Stimulated activated CD4-positive, alpha-beta T cell treated with anti-CD3 and anti-CD28 coated beads, Interleukin-12 subunit alpha, Interleukin-12 subunit beta, amount 100 ng/mL, for 24 hours (primary cell): Measurements from ENCODE around the gene RAP1GAP2.

Experiments
- DNase-seq, 2 experiments: peaks; one replicate each; pipeline ENCODE4 v3.0.0-alpha.2; 2020; ENCODE audit warnings: low read depth in 2 of 2

The RAP1GAP2 gene

DNA sequence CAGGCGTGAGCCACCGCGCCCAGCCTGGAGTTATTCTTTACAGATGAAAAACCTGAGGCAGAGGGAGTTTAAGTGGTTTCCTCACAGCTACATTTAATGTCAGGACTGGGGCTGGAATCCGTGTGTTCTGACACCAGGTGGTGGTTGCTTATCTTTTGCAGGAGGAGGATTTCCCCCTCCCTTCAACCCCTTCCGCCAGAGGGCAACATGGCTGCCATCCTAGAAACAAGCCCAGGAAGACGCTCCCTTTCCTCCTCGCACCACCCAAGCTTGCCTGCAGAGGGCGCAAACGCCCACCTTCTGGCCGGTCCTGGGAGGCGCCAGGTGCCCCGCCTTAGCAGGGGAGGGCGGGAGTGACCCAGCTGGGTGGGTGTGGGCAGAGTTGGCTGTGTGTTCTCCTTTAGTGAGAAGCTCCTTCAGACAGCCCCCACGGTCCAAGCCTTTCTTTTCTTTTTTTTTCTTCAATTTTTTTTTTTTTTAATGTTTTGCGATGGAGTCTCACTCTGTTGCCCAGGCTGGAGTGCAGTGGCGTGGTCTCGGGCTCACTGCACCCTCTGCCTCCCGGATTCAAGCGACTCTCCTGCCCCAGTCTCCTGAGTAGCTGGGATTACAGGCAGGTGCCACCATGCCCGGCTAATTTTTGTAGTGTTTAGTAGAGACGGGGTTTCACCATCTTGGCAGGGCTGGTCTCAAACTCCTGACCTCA is 9.9 kb upstream of the RAP1GAP2 start:
- DNase-seq: peak; percentile 78 to 92

DNA sequence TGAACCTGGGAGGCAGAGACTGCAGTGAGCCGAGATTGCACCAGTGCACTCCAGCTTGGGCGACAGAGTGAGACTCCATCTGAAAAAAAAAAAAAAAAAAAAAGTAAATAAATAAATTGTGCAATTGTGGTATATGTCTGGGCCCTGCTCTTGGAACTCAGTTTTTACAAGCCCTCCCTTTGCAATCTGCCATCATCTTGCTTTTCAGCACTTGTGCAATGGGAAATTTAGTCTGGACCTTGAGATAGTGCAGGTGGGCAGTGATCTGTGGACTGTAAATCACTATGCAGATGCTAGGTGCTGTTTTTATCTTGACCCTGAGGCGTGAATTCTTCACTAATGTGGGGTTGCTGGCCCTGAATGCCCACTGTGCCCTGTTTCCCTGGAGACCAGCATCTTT is 6.5 kb upstream of the RAP1GAP2 start:
- DNase-seq: no peak

DNA sequence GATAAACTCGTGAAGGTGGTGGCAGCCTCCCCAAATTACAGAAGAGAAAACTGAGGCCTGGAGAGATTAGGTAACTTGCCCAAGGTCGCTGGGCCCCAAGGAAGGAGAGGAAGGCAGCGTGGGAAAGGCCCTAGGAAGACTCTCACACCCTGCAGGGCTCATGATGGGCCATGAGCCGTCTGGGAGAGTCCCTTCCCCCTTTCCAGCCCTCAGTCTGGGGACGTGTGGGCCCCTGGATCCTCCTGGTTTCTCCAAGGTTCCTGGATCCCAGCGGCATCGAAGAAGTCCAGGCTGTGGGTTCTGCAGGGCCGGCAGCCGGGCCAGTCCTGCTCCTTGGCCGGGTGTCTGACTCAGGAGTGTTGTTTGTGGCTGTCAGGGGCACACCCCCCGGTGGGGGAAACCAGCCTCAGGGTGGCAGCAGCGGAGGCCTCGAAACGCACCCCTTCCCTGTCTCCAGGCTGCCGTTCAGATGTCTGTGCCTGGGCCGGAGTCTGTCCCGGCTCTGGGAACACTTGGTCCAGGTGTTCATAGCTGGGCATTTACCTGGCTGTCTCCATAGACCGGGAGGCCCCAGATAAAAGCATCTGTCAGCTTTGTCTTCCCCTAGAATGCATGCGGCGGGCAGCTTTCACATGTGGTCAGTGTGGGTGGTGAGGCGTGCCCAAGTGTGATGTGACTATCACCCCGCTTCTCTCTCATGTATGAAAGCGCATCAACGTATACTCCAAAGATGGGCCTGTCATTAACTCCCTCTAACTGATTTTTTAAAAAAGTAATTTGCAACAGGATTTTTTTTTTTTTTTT is 3.7 kb upstream of the RAP1GAP2 start:
- DNase-seq: peak in 1 of 2 experiments; percentile 55

DNA sequence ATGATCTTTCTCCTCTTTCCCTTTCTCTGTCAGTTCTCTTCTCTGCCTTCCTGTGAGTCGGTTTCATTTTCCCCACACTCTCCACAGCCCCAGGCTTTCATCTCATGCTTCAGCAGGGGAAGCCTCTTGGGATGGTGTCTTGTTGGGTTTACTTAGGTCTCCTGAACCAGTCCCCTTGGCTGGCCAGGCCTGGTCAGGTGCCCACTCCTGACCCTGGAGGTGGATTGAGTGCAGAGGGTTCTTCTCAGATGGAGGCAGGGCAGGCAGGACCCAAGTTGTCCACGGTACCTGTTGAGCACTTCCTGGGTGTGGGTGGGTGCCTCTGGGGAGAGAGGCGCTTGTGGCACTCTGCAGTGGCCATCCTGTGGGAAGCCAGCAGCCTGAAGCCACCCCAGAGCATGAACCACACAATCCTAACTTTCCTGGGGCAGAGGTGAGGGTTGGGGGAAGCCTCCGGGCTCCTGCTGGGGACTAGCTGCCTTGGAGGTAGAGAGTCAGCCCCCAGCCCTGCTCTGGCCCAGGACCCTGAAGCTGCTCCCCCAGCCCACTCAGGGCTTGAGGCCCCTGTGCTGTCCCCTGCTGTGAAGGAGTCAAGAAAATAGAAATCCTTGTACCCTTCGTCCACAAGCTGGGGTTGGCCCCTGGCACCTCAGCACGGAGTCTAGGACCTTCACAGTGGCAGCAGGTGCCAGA is 2.0 kb upstream of the RAP1GAP2 start:
- no peak for DNase-seq

DNA sequence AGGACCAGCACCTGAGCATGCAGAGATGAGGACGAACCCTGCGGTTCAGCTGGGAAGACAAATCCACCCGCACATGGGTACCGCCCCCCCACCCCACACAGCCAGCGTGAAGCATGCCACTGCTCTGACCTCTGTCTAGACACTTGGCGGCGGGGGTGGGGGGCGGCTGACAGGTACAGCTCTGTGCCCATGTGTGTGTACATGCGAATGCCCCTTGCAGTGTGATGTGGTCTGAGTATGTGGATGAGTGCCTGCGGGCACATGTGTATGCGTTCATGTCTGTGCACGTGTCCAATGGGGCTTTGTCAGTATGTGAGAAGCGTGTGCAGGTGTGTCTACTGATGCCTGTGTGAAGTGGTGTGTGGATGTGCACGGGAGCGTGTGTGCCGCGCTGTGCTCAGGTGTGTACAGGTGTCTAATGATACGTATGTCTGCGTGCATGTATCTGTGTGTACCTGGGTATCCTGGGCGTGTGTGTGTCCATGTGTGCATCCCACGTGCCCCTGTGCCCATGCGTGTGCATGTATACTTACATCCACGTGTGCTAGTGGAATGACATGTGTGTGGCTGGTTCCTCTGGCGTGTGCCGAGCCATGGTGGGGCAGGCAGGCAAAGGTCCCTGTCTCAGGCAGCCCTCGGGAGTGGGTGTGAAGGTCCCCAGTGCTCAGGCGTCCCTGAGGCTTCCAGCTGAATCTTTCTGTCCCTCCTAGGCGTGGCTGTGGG is 636 bp upstream of the RAP1GAP2 start:
- DNase-seq: no peak

DNA sequence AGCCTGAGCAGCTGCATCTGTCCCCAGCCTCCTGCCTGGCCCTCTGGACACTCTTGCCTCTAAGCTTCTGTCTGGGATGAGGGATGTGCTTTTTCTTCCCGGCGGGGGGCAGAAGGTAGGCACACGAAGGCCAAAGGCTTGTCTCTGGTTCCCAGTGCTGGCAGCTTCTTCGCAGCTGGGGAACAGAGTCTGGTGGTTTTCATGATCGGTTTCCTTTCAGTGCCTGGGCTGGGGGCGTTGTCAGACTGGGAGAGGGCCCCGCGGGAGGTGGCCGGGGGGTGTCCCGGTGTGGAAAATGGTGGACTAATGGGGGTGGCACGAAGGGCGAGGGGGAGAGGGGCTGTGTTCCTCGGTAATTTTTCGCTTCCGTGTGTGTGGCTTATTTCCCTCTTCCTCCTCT is 988 bp downstream of the RAP1GAP2 start:
- no peak for DNase-seq

DNA sequence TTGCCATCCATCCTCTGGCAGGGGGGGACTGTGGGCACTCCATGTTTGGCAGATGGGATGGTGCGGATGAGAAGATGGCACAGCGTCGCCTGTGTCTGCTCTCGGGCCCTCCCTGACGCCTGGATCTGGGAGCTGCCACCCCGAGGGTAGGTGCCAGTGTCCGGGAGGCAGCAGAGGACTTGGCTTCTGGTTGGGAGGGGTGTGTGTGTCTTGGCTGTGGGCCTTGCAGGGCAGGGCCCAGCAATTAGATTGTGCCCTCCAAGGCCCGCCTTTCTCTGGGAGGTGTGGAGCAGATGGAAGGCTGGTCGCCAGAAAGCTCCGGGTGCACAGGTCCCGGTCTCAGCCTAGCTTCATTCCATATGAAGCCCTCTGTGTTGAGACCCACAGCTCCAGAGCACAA is 1.4 kb downstream of the RAP1GAP2 start:
- no peak for DNase-seq

DNA sequence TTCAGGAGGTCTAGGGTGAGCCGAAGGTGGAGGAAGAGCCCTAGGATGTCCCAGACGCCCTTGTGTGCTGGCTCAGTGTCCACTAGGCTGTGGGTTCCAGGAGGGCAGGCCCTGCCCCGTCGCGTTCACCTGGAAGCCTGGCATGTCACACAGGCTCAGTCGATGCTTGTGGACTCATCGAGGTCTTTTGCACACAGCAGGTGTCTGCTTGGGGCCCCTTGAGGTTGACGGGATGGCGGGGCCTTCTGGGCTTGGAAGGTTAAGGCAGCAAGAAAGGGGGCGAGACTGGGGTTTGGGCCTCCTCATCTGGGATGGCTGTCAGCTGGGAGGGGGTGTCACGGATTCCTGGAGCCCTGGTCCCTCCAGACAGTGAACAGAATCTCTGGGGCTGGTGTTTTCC is 1.9 kb downstream of the RAP1GAP2 start:
- DNase-seq: no peak

DNA sequence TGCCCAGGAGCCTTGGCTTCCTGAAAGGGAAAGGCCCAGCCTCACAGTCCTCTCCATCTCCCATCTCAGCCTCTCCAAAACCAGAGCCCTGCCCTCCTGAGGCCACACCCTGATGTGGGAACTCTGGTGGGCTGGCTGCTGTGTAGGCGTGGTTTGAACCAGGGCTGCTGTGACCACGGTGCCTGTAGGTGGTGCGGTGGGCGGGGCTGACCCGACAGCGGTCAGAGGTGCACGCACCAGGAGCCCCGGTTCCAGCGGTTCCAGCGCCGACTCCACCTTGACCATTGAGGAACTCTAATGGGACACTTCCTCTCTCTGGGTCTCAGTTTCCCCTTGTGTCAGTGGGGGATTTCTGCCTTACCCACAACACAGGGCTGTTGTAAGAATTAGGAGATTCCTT is 2.4 kb downstream of the RAP1GAP2 start:
- no peak for DNase-seq

DNA sequence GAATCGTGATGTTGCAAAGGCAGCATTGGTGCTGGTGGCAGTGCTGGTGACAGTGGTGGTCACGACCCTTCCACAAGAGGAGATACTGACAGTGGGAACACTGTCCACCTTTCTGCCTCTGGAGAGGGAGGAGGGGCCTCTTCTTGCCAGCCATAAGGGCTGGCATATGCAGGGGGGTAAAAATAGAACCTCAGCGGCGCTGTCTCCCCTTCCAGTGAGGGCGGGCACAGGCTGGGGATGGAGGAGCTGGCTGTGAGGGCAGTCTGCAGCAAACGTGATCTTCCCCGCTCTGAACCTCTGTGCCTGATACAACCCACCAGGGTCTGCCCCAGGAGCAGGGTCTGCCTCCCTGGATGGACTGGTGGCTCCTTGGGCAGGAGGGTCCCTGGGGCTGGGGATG is 3.4 kb downstream of the RAP1GAP2 start:
- DNase-seq: no peak

DNA sequence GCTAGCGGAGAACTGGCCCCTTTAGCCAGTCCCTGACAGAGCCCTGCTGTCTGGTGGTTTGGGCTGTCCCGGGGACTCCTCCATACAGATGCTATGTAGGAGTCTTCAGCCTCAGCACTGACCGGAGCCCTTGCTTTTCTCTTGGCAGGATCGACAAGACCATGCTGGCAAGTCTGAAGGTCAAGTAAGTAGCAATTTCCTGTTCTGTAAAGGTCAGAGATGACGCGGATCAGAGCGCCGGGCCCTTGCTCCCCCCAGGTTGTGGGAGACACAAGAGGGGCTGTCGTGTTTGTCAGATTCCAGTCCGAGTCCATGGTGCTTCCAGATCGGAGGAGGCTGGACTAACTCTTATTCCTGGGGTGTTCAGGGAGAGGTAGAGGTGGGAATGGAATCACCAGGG is 4.1 kb downstream of the RAP1GAP2 start:
- DNase-seq: no peak

DNA sequence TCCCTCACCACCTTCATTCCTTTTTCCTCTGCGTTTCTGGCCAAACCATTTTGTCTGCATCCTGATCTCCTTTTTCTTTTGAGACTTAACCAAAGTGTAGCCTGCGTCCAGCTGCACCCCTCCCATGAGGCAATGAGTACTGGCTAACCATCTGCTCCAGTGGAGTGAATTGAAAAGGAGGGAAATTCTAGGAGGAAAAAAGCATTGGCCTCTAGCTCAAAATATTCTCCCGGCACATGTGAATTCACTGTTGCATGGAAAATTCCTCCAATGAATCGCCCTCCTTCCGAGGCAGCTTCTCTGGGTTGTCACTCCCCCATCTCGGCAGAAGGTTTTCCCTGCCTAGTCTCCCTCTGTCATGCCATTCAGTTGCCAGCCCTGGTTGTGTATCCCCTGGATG is 5.6 kb downstream of the RAP1GAP2 start:
- DNase-seq: no peak

DNA sequence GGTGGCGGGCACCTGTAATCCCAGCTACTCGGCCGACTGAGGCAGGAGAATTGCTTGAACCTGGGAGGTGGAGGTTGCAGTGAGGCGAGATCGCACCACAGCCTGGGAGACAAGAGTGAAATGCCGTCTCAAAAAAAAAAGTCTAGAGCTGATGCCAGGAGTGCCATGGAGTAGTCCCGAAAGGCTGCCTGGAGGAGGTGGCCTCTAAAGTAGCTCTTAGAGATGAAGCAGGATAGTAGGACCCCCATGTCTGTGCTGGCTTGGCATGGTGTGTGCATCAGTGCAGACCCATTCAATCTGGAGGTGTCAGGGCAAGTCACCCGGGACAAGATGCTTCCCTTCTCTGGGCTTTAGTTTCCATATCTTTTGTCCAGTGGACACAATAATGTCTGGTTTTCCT is 6.3 kb downstream of the RAP1GAP2 start:
- DNase-seq: no peak

DNA sequence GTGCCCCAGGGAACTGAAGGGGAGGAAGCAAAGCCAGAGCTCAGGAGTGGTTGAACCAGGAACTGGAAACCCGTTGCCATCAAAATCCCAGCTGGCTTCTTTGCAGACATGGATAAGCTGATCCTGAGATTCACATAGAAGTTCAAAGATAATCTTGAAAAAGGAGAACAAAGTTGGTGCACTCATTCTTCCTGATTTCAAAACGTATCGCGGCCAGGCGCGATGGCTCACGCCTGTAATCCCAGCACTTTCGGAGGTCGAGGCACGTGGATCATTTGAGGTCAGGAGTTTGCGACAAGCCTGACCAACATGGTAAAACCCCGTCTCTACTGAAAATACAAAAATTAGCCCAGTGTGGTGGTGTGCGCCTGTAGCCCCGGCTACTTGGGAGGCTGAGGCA is 7.1 kb downstream of the RAP1GAP2 start:
- DNase-seq: no peak

DNA sequence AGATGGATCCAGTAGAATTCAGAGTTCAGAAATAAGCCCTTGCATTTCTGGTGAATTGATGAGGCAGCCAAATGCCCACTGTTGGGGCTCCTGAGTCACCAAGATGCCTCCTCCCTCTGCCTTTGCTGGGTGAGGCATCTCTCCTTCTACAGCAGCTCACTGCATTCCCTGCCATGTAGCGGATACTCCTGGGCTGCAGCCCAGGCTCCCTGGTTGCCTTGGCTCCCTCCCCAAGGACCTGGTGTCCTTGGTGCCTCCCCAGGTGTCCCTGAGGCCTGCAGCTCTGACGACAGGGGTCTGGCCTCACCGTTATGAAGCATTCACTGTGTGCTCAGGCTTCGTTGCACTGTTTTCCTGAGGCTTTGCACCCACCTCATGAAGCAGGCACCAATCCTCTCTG is 7.7 kb downstream of the RAP1GAP2 start:
- no peak for DNase-seq

DNA sequence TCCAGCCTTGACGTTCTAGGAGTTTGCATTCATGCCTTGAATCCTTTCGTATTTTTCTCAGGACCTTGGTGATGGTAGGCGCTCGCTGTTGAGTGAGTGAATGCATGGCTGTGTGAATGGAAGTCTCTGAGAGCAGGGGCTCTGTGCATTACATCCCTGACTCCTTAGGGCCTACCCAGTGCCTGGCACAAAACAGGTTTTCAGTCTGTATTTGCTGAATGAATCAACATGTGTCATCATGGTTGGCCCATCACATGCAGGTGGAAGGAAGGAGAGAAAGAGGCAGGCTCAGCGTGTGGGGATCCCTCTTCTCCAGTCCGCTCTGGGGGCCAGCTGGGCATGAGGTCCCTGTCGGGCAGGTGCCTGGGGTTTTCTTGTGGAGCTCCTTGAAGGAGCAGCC is 8.7 kb downstream of the RAP1GAP2 start:
- DNase-seq: no peak

DNA sequence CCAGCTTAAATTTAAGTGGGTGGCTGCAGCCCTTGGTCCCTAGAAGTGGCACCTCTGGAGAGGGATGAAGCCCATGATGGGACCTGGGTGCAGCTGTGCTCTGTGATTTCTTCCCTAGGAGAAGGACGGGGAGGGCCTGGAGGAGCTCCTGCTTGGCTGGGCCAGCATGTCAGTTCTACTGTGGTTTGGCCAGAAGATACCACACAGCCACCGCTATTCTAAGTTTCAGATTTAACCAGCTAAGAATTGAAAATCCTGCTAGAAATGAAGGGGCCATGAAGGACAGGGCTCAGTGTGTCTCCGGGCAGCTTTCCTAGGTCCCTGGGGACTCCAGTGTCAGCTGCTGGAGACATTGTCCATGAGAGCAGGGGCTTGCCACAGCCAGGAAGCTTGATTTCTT is 9.7 kb downstream of the RAP1GAP2 start:
- no peak for DNase-seq

DNA sequence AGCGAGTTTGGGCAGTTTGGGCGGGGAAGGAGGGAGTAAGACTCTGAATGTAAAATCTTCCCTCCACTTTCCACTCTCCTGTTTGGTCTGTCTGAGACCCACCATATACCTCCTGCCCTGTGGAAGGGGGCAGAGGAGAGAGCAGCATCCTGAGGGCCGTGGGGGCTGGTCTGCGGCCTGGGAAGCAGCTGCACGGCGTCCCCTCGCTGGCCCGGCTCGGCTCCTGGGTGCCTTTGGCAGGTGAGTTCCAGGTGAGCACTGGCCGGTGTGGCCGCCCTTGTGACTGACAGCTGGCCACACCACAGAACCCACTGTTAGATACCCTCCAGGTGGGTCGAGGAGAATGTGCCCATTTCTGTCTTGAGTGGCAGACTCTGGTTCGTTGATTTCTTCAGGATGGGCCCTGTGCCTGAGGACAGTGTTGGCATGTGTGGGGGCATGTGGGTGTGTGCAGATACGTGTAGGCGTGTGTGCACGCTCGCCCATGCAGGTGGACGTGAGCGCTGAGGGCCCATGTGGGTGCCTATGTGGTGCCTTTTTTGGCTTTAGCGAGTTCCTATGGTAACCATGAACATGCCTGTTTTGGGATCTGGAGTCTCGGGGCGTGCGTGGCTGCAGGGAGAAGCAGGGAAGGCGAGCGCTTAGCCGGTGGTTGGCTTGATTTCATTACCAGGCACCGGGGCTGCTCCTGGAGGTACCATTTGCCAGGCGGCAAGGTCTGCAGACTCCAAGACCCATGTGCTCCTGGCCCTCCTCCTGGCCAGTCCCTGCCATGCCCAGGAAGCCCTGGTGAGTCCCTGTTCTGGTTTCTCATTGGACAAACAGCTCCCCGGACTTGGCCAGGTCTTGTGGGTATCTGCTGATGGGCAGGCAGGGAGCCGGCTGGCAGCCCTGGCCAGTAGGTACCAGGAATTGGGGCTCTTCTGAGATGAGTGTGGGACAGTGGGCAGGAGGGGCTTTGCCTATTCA is 12.4 kb downstream of the RAP1GAP2 start:
- DNase-seq: no peak

DNA sequence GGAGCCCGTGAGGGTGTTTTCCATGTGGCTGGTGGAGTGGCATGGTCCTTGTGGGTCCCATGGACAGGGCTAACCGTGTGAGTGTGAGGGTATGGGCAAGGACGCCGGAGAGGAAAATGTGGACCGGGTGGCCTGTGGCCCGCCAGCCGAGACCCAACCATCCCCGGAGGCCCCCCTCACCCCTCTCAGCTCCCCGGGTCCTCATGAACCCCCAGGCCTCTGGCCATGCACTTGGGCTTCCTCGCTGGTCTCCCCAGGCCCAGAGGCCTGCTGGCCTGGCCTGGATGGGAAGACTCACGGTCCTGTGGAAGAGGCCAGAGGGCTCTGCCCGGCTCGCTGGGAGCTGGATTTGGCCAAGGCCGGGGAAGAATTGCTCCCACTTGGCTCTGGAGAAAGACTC is 13.1 kb downstream of the RAP1GAP2 start:
- DNase-seq: no peak

DNA sequence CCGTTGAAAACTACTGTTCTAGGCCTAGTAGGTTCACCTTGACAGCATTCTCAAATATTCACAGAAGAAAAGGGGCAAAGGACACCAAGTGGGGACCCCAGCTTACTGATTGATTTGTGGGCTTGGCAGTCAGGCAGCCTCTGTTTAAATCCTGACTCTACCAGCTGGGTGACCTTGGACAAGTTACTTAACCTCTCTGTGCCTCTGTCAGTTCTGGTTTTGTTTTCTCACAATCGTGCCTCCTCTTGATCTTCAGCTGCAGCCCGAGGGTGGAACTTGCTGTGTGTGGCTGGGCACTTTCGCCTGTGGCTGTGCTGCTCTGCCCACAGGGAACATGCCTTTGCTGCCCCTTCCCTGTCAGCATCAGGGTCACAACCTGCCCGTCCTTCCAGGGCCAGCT is 17.8 kb downstream of the RAP1GAP2 start:
- no peak for DNase-seq
